ENCODE results near the gene SDHAF2. TPM values are rescaled to one million over a fixed set of nuclear protein-coding genes. Genes with fewer than 3 reads are reported as not detected.
"Not testable (repeated sequence)": the region's sequence is repeated elsewhere in the genome, so short reads cannot be mapped to it uniquely, and the experiment has no call there.

The SDHAF2 gene
- total RNA-seq, 1 donor from 2014 or later, result 33.7 TPM

DNA sequence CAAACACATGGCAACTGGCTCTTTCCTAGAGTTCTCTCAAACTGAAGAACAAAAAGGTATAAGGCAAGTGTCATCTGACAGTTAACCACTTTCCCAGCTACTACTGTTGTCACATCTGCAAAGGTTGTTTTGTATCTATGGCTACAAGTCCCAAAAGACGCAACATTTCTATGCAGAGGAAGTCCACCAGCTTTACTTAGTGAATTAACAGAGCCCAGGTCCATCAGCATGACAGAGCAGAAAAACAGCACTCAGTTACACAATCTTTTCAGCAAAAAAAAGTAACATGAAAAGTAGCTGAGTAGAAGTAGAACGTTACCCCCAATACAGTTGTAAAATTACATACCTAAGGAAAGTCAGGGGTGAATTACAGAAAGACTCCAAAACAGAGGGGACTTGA is 12.3 kb upstream of the SDHAF2 start:
- peak; percentile 55 for ATAC-seq (ENCODE audit: poor library complexity)
- DNase-seq, result no peak
- intact Hi-C loops (cut with DNase I), result no loop called here

DNA sequence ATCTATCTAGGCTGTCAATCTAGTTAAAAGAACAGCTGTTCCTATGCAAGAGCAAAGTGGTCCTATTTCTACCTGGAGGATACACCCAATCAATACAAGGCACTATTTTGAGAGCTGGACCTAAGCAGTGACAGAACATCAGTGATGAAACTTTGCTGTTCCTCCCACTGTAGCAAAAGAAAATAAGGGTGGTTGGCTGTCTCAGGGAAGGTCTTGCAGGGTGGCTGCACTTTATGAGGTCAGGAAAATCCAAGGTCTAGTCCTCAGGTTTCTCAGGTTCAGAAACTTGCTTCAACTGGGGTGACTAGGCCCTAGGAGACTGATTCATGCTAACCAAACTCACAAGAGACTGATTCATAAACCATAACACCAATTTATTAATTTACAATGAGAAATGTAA is 11.8 kb upstream of the SDHAF2 start:
- intact Hi-C loops (cut with DNase I), result no loop called here
- ATAC-seq (ENCODE audit: poor library complexity) (no peak), DNase-seq (no peak)

DNA sequence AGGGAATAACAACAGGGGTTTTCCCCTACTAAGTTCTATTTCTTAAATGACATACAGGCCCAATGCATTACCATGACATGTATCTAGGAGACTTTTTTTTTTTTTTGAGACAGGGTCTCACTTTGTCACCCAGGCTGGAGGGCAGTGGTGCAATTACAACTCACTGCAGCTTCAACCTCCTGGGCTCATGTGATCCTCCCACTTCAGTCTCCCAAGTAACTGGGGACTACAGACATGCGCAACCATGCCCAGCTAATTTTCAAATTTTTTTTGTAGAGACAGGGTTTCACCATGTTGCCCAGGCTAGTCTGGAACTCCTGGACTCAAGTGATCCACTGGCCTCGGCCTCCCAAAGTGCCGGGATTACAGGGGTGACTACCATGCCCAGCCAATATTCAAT is 7.7 kb upstream of the SDHAF2 start:
- ATAC-seq (ENCODE audit: poor library complexity) (no peak), DNase-seq (no peak)
- intact Hi-C loops (cut with DNase I), result no loop called here

DNA sequence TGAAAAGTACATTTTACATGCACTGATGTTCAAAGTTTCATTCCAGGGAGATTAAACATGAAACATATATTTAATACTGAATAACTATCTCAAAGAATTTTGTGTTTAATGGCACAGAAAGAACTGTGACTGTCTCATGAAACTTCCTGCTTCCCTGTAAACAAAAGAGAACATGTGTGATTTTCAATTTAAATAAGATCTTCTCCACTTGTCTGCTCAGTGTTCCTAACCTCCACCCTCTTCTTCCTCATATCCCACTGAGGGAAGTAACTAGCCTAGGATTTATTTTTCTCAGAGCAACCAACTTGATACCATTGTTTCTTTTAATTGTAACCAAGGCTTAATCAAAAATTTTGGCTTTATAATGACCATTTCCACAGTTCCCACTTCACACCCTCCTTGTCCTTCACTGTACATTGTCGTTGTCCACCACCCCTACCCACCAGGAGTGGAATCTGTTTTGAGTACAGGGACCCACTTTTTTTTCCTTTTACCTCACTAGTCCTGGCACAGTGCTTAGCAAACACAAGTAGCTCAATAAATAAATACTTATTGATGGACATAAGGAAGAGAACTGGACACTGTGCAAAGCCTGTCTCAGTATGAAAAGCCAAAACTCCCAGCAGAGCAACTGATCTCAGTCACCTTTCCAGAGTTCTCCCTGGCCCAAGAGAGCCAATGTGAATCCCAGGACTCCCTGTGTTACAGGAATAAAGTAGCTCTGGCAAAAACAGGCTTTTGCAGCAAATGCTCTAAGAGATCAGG is 4.4 kb upstream of the SDHAF2 start:
- intact Hi-C loops (cut with DNase I), result no loop called here
- DNase-seq (no peak), ATAC-seq (ENCODE audit: poor library complexity) (no peak)

DNA sequence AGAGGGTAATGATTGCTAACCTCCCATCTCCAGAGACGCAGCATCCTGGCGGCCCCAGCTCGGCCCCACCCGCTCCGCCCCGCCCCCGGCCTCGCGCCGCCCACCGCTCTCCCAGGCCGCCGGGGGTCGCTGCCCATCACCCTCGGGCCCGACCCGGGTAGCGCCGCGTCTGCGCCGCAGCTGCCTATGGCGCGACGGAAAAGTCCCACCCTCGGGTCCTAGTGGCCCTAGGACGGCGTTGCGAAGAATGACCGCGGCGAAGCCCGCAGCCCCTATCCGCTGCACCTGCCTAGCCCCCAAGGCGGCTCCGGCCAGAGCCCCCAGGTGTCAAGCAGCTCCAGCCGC is 606 bp upstream of the SDHAF2 start:
- ATAC-seq (ENCODE audit: poor library complexity), result peak; percentile 77
- intact Hi-C loops (cut with DNase I), result no loop called here
- peak; percentile 76 for DNase-seq

DNA sequence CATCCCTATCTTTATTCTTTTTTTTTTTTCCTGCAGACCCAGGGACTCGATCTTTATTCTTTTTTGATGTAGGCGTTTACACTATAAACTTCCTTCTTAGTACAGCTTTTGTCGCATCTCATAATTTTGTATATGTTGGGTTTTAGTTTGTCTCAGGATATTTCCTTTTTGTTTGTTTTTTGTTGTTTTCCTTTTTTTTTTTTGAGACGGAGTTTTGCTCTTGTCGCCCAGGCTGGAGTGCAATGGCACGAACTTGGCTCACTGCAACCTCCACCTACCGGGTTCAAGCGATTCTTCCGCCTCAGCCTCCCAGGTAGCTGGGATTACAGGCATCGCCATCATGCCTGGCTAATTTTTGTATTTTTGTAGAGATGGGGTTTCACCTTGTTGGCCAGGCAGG is 915 bp downstream of the SDHAF2 start:
- intact Hi-C loops (cut with DNase I); DNase-seq; ATAC-seq (ENCODE audit: poor library complexity): not testable (repeated sequence)

DNA sequence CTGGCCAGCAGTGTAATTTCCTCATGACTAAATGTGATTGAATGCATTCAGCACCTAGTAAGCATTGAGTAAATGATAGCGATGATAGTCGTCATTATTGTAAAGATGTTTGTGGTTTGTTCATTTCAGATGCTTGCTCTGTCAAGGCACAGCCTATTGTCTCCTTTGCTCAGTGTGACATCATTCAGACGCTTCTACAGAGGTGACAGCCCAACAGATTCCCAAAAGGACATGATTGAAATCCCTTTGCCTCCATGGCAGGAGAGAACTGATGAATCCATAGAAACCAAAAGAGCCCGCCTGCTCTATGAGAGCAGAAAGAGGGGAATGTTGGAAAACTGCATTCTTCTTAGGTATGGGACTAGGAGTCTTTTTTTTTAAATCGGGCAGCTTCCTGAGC is 7.6 kb downstream of the SDHAF2 start:
- ATAC-seq (ENCODE audit: poor library complexity) (no peak), DNase-seq (no peak)
- intact Hi-C loops (cut with DNase I), result no loop called here

DNA sequence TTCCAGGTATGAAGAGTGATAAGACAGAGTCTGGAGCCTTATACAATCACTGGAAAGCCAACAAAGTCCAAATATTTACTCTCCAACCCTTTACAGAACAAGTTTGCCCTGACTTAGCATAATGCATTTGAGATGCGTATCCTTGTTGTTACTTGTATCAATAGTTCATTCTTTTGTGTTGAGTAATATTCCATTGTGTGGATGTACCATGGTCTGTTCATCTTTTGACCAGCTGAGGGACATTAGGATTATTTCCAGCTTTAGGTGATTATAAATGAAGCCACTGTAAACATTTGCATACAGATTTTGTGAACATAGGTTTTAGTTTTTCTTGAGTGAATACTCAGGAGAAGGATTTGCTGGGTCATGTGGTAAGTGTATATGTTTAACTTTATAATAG is 9.7 kb downstream of the SDHAF2 start:
- DNase-seq (no peak), ATAC-seq (ENCODE audit: poor library complexity) (no peak)
- intact Hi-C loops (cut with DNase I), result loop anchor here (10.0 kb wide), 1 partner anchor 75 kb away; no protein-coding TSS in a partner anchor

DNA sequence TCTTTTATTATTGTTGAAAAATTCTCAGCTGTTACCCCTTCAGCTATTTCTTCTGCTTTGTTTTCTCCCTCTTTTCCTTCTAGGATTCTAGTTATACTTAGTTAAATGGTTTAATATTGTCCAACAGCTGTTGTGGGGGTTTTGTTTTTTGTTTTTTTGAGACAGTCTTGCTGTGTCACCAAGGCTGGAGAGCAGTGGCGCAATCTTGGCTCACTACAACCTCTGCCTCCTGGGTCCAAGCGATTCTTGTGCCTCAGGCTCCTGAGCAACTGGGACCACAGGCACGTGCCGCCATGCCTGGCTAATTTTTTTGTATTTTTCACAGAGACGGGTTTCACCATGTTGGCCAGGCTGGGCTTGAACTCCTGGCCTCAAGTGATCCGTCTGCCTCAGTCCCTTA is 12.7 kb downstream of the SDHAF2 start:
- intact Hi-C loops (cut with DNase I), result loop anchor here (10.0 kb wide), 1 partner anchor 72 kb away; no protein-coding TSS in a partner anchor
- ATAC-seq (ENCODE audit: poor library complexity) (no peak), DNase-seq (no peak)

DNA sequence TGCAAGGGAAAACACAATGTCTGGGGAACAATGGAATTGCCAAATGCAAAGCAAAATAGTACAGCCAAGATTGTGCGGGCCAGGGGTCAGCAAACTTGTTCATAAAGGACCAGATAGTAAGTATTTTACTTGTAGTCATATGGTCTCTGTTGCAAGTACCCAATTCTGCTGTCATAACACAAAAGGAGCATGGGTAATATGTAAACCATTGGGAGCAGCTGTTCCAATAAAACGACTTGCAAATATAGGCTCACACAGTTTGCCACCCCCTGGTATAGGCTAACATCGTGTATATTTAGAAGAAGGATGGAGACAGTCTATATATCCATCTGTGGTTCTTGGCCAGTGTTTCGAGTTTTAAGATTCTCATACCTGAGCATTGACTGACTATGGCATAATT is 15.6 kb downstream of the SDHAF2 start:
- intact Hi-C loops (cut with DNase I), result loop anchor here (10.0 kb wide), 1 partner anchor 69 kb away; no protein-coding TSS in a partner anchor
- no peak for ATAC-seq (ENCODE audit: poor library complexity)
- no peak for DNase-seq

DNA sequence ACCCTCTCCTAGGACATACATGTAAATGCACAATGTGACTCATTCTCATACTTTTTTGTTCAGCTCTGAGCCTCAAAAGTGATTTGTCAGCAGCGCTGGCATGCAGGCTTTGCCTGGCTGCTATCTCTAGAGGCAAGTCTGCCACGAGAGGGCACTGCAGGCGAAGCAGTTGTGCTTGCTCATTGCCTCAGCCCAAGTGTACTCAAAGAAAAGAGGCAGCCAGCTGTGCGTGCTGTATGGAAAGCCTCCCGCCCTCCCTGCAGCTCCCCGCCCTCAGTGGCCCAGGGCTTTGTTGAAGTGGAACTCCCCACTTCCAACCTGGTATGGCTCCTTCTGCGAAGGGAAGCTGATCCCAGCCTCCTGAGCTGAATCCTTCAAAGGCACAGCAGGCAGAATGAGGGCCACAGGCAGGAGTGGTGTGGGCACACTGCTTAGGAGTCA is 16.3 kb downstream of the SDHAF2 start:
- DNase-seq (peak; percentile 95), ATAC-seq (ENCODE audit: poor library complexity) (peak; percentile 88)
- intact Hi-C loops (cut with DNase I), result loop anchor here (2.0 to 10.0 kb wide), 2 partner anchors 69 to 131 kb away; no protein-coding TSS in a partner anchor

DNA sequence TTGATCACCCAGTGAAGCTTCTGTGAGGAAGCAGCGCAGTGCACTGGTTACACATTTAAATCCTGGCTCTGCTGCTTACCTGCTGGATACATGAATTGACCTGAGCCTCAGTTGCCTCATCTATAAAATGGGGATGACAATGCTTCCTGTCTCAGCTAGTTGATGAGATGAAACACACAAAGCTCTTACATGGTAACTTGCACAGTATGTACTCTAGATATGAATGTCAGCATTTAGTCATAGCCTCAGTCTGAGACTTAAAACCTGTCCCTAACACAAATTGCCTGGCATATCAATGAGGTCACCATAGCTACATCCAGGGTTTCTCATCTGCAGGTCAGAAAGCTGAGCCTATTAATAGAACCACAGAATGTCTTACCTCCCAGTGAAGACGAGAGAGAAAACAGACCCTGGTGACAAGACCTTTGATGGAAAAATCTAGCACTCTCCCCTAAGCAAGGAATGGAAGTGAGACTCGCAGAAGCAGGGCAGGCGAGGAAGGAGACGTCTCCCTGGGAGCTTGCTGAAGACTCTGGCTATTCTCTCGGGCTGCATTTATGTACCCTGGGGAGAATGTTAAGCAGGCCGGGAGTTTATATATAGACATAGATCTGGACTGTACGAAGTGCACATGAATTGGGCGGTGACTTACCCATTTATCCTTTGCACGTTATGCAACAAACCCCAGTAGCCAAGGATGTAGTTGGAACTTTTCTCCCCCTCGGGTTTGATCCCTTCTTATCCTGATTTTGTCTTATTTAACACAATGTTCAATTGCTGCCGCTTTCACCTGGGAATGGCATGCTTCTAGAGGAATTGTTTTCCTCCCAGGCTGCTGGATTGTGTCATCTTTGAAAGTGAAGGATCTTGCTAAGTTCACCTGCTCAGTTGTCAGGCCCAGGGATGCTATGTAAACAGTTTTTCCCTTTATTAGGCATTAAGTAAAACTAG is 18.0 kb downstream of the SDHAF2 start:
- ATAC-seq (ENCODE audit: poor library complexity), result peak; percentile 78
- intact Hi-C loops (cut with DNase I), result loop anchor here (2.0 to 10.0 kb wide), 2 partner anchors 67 to 129 kb away; no protein-coding TSS in a partner anchor
- DNase-seq, result no peak

DNA sequence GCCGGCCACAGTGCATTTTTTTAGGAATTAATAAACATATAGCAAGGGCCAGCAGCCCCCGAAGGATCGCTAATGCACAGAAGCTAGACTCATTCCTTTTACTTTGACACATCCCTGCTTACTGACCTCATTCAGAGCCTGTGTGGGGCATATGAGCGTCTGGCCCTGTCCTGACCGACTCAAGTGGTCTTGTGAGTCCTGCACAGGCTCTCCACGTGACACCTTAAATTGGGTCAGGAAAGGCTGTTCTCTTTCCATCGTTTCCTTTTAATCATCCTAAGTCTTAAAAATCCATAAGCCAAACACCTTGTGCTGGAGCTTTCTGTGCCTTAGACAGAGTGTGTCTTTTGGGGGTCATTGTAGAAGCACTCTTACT is 18.6 kb downstream of the SDHAF2 start:
- intact Hi-C loops (cut with DNase I), result loop anchor here (10.0 kb wide), 1 partner anchor 66 kb away; no protein-coding TSS in a partner anchor
- DNase-seq (no peak), ATAC-seq (ENCODE audit: poor library complexity) (no peak)

DNA sequence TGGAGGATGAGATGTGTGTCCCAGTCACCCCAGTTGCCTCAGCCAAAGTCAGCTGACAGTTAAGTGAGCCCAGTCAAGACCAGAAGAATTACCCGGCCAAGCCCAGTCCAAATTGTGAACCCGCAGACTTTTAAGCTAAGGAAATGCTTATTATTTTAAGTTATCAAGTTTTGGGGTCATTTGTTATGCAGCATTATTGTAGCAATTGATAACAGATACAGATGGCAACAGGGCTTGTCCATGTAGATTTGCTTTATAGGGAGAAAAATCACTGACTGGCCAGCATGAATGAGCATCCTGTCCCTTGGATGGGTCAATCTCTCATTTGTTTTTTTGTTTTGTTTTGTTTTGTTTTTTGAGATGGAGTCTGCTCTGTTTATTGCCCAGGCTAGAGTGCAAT is 22.9 kb downstream of the SDHAF2 start:
- DNase-seq (no peak), ATAC-seq (ENCODE audit: poor library complexity) (no peak)
- intact Hi-C loops (cut with DNase I), result no loop called here

DNA sequence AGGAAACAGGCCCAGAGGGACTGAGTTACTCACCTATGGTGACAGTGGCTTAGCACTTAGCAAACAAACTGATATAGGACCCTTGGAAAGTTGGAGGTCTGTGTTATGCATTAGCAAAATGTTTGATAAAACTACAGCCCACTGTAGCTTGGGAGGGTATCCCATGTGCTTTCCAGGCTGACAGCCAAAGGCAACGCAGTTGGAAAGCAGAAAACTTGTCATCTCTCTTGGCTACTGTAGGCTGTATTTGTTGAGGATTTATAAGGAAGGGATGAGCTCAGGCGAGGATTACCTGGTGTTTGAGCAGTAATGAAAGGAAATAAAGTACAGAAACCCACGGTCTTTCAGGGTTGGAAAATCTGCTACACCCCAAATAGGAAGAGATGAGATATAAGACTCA is 23.8 kb downstream of the SDHAF2 start:
- DNase-seq (no peak), ATAC-seq (ENCODE audit: poor library complexity) (peak; percentile 30)
- intact Hi-C loops (cut with DNase I), result no loop called here

DNA sequence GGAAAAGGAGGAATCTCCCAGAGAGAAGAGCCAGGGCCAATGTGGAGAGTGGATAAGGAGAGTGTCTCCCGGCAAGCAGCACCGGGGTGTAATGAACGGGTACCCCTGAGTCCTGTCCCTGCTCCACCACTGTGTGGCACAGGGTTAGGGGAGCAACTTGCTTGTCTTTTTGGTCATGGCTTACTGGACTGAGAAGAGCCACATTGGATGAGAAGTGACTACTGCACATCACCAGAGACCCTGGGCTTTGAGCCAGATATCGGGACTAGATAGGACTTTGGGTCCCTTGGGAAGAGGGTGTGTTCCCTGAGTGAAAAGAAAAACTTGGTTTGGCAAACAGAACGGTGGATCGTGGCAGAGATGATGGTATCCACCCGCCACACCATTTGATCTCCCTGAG is 24.6 kb downstream of the SDHAF2 start:
- ATAC-seq (ENCODE audit: poor library complexity), result peak; percentile 6
- DNase-seq, result no peak
- intact Hi-C loops (cut with DNase I), result no loop called here

DNA sequence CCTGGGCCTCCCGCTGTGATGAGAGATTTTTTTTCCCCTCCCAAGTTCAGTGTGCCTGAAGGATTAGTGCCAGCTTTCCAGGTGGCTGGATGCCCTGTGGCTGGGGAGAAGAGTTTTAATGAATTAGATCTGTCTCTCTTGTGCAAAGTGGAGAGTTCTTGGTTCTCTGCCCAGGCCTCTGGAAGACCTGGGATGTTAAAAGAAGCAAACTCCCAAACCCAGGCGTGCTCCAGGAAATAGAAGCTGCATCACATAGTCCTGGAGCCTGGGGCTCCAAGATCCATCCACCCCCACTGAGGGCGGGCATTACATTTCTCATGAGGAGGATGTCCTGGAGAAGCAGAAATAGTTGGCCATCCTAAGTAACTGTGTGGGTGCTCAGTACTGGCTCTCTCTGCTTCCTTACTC is 30.6 kb downstream of the SDHAF2 start:
- peak; percentile 86 for ATAC-seq (ENCODE audit: poor library complexity)
- no peak for DNase-seq
- intact Hi-C loops (cut with DNase I), result no loop called here

DNA sequence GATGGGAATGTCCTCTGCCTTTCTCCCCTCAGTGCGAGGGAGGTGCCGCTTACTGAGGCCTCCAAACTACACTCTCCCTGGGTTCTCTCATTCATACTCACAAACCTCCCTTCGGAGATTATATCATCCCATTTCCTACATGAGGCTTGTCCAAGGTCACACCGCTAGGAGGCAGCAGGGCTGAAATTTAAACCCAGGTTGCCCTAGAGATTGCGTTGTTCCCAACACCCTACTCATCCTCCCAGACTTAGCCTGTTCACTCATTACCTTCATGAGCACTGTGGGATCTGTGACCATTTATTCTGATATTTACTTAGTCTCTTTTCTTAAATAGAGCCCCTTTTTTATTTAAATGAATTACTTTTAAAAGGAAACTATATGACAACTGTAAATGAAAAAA is 31.1 kb downstream of the SDHAF2 start:
- ATAC-seq (ENCODE audit: poor library complexity) (no peak), DNase-seq (no peak)
- intact Hi-C loops (cut with DNase I), result no loop called here

DNA sequence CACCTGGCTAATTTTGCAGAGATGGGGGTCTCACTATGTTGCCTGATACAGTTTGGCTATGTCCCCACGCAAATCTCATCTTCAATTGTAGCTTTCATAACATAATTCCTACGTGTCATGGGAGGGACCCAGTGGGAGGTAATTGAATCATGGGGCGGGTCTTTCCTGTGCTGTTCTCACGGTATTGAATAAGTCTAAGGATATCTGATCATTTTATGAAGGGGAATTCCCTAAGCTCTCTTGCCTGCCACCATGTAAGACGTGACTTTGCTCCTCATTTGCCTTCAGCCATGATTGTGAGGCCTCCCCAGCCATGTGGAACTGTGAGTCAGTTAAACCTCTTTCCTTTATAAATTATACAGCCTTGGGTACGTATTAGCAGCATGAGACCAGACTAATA is 37.7 kb downstream of the SDHAF2 start:
- DNase-seq; ATAC-seq (ENCODE audit: poor library complexity); intact Hi-C loops (cut with DNase I): not testable (repeated sequence)

DNA sequence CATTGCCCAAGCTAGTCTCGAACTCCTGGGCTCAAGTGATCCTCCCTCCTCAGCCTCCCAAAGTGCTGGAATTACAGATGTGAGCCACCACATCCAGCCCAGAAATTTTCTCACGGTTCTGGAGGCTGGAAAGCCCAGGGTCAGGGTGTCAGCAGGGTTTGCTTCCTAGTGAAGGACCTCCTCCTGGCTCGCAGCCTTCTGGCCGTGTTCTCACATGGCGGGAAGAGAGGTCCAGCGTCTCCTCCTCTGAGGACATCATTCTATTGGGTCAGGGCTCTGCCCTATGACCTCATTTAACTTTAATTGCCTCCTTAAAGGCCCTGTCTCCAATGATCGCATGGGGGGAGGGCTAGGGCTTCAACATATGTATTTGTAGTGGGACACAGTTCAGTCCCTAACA is 38.1 kb downstream of the SDHAF2 start:
- peak; percentile 67 for DNase-seq
- ATAC-seq (ENCODE audit: poor library complexity), result peak; percentile 19
- intact Hi-C loops (cut with DNase I), result no loop called here

Measured in Right ventricle myocardium superior (tissue), 1 donor.